HG02840 (cell line): ENCODE results near the gene FLCN.

ENCODE experiments used
- ATAC-seq: cut with Tn5 transposase; IDR thresholded peaks from one replicate; pipeline ENCODE4 v1.9.1; 2021; ENCODE audit warnings: mild to moderate bottlenecking, moderate library complexity, moderate number of reproducible peaks; ENCODE audit not compliant: unreplicated experiment, low FRiP score

The FLCN gene

GRCh38 chr17:17239832-17240231 lies 2.9 kb upstream of the FLCN start:
- ATAC-seq: no peak

GRCh38 chr17:17236295-17237025 lies 508 bp downstream of the FLCN start:
- ATAC-seq: peak; percentile 5

GRCh38 chr17:17235212-17236174 lies 1.5 kb downstream of the FLCN start:
- ATAC-seq: no peak

GRCh38 chr17:17232303-17232621 lies 4.7 kb downstream of the FLCN start:
- ATAC-seq: no peak

- ATAC-seq: no peak
These were observed 5.2 kb downstream of the FLCN start for GRCh38 chr17:17231621-17232302.

- no peak for ATAC-seq
These were observed 7.3 kb downstream of the FLCN start for GRCh38 chr17:17229416-17230384.

GRCh38 chr17:17228521-17229279 lies 8.3 kb downstream of the FLCN start:
- no peak for ATAC-seq

- no peak for ATAC-seq
These were observed 9.1 kb downstream of the FLCN start for GRCh38 chr17:17227608-17228520.

- no peak for ATAC-seq
These were observed 10.3 kb downstream of the FLCN start for GRCh38 chr17:17226451-17227265.

- ATAC-seq: no peak
These were observed 11.1 kb downstream of the FLCN start for GRCh38 chr17:17225901-17226300.

- no peak for ATAC-seq
These were observed 12.8 kb downstream of the FLCN start for GRCh38 chr17:17224137-17224536.

- ATAC-seq: no peak
These were observed 13.2 kb downstream of the FLCN start for GRCh38 chr17:17223736-17224135.

GRCh38 chr17:17221329-17221728 lies 15.6 kb downstream of the FLCN start:
- ATAC-seq: no peak

GRCh38 chr17:17220529-17220928 lies 16.4 kb downstream of the FLCN start:
- no peak for ATAC-seq

- ATAC-seq: no peak
These were observed 19.0 kb downstream of the FLCN start for GRCh38 chr17:17217995-17218394.

- no peak for ATAC-seq
These were observed 20.2 kb downstream of the FLCN start for GRCh38 chr17:17216776-17217175.

GRCh38 chr17:17216236-17216635 lies 20.7 kb downstream of the FLCN start:
- no peak for ATAC-seq
